GM08714 (cell line): ENCODE results near the gene GFOD1.

Experiments
- H3K4me3 ChIP-seq: fragments of 200-500 bp; sonication (Bioruptor generic); 2 replicates; pipeline ENCODE4 v1.5.1; 2014; ENCODE audit warnings: mild to moderate bottlenecking, low read length, inconsistent platforms
- ZNF274 ChIP-seq: IDR thresholded peaks from 2 replicates; pipeline ENCODE4 v1.6.1; 2012; ENCODE audit warnings: mild to moderate bottlenecking, low read depth, low read length

Gene GFOD1

DNA sequence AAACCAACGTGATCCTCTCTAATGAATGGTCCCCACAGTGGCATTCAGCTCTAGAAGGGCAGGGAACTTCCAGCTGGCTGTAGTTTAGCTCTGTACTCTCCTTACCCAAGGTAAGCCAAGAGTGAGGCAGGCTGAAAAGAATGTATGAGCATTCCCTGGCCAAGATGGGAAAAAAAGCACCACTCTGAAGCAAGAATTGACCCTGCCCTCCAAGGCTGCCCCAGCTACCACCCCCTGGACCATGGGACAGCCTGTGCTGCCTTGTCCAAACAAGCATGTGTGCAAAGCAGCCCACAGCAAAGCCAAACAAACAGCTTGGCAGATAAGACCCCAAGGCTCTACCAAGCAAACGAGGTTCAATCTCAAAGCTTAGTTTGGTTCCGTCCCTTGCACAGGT, 73.9 kb downstream of the GFOD1 start:
- TF ChIP-seq ZNF274, result no peak
- H3K4me3 ChIP-seq, result no peak overlapping the region

DNA sequence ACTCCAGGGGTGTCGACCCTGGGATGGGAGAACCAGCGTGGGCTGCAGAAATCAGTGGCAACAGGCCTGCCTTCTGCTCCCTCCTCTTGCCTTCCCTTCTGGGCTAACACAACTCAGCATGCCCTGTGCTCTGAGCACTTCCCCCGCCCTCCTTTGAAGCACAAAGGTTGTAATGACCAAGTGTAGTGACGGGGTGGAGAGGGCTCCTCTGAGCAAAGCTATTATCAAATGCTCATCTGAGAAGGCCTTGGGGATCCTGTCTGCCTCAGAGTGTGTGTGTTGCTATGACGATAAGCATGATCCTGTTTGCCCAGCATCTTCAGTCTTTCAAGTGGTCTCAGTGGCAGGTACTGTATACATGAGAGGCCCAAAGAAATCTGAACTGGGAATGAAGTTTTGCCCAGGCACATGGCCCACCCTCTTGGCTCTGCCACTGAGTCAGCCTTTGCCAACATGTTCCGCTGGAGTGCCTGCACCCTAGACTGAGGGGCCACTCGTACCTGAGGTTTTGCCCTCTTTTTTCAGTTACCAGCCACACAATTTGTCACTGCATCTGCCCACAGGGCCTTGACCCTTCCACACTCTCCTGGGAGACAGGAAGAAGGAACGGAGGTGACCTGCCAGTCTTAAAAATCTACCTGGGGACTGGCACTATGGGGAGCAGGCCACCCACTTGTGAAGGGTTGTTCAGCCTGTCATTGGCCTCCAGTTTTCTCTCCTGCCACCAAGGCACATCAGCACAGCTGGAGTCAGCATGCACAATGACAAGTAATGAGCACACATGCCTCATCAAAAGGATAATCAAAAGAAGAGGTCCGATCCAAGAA, 74.5 kb downstream of the GFOD1 start:
- H3K4me3 ChIP-seq, result no peak overlapping the region
- TF ChIP-seq ZNF274, result no peak

DNA sequence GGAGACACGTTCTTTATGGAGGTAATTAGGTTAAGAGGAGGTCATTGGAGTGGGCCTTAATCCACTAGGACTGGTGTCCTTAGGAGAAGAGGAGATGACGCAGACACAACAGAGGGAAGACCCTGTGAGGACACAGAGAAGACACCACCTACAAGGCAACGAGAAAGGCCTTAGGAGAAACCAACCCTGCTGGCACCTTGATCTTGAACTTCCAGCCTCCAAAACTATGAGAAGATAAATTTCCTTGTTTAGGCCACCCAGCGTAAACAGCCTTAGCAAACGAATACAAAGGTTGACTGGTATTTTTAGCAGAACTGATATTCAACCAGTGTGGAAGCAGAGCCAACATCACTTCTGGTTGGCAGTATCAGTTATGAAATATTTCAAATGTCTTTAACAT, 75.2 kb downstream of the GFOD1 start:
- TF ChIP-seq ZNF274, result no peak

DNA sequence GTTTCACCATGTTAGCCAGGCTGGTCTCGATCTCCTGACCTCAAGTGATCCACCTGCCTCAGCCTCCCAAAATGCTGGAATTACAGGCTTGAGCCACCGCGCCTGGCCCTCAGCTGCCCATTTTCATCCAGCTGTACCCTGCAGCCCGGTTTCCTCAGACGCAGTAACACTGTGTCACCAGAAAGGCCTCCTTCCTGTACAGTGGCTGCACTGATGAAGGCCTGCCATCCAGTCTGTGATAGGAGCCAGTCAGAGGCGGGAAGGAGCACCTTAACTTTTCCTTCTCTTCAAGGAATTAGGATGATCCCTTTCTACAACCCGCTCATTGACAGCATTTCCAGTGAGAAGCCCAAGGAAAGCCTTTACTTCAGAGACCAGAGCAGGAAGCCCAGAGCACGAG, 75.9 kb downstream of the GFOD1 start:
- TF ChIP-seq ZNF274, result no peak

More for the DNA sequence above, 75.2 kb downstream of the GFOD1 start:
- no peak overlapping the region for H3K4me3 ChIP-seq

DNA sequence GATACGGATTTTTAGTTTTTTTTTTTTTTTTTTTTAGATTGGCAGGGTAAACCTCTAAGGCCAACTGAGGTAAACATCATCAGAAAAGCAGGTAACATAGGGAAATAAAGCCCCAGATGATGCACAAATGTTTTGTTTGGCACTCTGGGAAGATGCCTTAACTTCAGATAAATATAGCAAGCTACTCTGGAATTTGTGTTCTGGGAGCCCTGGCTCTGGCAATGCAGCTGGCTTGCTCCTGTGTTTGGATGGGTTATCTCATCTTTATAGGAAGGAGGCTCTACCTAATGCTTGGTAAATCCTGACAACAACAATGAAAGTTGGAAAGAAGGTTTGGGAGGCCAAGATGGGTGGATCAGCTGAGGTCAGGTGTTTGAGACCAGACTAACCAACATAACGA, 77.4 kb downstream of the GFOD1 start:
- no peak for TF ChIP-seq ZNF274
- H3K4me3 ChIP-seq, result no peak overlapping the region

More for the DNA sequence above, 75.9 kb downstream of the GFOD1 start:
- no peak overlapping the region for H3K4me3 ChIP-seq

DNA sequence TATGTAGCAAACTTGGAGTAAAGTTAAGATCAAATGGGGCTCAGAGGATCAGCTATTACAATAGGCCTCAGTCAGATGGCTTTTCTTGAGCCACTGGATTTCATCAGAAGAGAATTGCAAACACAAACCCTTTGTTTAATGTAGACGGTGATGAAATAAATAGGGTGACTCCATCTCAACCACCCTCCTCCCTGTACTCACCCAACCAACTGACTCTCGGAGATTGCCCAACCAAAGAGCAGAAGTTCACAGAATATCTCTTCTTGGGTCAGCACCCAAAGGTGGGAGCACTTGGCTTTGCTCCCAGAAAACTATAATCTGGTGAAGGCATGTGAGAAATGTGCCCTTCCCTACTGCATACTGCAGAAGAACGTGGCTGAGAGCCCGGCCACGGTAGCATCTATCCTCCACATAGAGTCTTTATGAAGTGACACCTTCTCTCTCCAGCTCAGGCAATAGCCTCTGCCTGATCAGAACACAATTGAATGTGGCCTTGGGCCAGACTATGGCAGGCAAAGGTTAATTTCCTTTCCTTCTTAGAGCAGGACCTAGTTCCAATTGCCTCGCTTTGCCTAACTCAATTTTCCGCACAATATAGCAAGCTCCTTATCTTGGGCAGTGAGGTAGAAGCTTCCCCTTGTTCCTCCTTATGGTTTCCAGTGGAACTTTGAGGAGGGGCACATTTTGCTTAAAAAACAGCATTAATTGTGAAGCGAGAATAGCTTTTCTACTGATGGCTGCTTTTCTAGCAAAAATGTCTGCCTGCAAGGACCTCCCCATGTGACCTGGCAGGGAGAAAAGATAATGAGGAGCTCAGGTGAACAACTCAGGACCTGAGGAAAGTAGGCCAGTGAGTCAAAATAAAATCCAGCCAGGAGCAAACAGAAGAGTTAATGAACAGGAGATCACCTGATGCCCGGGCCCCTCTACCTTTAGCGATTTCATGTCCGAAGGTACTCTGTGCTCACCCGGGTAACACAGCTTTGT, 79.4 kb downstream of the GFOD1 start:
- no peak overlapping the region for H3K4me3 ChIP-seq
- no peak for TF ChIP-seq ZNF274

DNA sequence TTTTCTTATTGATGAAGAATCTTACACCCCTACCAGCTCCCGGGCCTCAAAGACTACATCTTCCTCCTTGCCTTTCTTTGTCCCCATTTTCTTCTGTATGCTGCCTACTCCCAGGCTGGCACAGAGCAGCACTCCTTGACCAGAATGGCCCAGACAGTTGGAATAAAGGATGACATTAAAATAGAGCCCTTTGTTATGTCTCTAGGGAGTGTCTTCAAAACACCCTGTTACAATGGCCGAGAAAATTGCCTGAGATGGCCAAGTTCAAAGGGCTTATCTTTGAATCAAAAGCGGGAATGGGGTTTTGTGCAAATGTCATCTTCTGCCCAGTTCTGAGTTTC, 80.1 kb downstream of the GFOD1 start:
- no peak overlapping the region for H3K4me3 ChIP-seq
- TF ChIP-seq ZNF274, result no peak

DNA sequence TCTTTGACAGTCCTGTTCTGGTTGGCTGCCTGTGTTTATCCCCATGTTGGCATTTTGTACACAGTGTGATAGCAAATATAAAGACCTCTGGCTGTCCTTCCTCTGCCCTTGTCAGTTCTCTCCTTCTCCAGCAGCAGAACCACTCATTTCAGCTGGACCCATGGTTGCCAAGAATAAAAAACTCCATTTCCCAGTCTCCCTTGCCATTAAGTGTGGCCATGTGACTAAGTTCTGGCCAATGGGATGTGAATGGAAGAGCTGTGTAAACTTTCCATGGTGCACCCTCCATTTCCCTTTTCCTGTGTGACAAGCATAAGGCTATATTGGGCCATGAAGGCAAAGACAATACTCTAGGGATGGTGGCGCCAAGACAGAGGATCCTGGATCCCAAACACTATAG, 80.6 kb downstream of the GFOD1 start:
- TF ChIP-seq ZNF274, result no peak

DNA sequence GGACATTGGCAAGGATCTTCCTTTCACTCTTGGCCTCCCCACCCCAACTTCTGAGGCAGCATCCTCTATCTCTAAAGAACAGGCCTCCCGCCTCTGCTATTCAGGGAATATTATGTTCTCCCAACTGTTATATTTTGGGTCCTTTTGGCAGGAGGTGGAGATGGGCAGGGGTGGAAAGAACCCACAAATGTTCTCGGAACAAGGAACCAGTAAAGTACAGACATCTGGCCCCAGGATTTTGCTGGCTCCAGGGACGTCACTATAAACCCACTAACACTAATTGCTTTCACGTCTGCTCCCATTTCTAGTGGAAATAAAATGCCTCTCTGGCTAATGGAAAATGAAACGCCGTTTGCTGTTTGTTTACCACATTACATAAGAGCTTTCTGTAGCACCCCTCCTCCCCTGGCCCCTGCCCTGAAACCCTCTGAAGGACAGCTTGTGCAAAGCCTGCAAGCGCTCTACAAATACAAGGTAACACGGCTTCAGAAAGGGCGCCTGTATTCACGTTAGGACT, 81.4 kb downstream of the GFOD1 start:
- TF ChIP-seq ZNF274, result no peak
- no peak overlapping the region for H3K4me3 ChIP-seq

More for the DNA sequence above, 80.6 kb downstream of the GFOD1 start:
- H3K4me3 ChIP-seq, result no peak overlapping the region

DNA sequence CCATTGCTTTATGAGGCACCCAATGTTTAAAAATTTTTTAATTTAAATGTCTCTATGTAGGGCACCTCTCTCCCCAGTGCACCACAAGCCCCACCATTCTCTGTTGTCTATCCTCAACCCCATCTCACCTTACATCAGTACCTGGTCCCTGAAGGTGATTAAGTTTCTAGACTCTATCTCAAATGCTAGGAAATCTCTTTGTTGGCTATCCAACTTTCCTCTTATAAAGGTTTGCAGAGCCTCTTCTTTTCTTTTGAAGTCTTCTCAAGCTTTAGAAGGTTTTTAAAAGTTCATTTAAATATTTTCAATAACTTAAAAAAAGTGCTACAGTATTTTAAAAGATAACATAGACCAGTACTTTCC, 82.5 kb downstream of the GFOD1 start:
- TF ChIP-seq ZNF274, result no peak
- H3K4me3 ChIP-seq, result no peak overlapping the region

DNA sequence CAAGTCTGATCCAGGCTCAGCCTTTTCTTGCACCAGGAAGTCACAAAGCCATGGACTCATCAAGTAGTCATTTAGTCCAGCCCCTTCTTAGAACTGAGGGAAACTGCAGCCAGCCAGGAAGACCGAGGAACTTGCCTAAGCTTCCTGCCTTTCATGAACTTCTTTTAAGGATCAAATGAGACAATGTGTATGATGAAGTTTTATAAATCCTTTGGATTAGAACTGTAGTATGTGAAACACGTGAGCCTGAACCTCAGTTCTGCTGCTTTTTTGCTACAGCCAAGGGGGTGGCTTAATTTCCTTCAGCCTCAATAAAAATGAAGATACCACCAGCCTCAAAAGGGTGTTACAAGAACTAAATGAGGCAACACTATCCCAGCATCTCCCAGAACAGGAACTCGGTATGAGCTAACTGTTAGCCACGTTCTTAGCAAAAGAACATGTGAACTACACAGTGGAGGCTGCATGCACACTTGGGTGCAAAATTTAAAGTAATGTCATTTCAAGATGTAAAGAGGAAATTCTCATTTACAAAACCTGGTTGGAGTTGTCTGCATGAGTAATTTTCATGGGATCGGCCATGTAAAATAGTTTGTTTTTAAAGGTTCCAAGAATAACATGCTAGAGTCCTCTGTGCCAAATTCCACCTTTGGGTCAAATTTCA, 83.0 kb downstream of the GFOD1 start:
- H3K4me3 ChIP-seq, result no peak overlapping the region
- no peak for TF ChIP-seq ZNF274

DNA sequence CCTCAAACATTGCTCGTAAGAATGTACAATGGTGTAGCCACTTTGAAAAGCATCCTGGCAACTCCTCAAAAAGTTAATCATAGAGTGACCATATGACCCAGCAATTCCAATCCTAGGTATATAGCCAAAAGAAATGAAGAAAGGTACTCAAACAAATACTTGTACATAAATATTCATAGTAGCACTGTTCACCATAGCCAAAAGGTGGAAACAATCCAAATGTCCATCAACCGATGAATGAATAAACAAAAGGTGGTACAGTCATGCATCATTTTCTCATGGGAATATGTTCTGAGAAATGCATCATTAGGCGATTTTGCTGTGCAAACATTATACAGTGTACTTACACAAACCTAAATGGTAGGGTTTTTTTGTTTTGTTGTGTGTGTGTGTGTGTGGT, 84.7 kb downstream of the GFOD1 start:
- no peak overlapping the region for H3K4me3 ChIP-seq
- no peak for TF ChIP-seq ZNF274

DNA sequence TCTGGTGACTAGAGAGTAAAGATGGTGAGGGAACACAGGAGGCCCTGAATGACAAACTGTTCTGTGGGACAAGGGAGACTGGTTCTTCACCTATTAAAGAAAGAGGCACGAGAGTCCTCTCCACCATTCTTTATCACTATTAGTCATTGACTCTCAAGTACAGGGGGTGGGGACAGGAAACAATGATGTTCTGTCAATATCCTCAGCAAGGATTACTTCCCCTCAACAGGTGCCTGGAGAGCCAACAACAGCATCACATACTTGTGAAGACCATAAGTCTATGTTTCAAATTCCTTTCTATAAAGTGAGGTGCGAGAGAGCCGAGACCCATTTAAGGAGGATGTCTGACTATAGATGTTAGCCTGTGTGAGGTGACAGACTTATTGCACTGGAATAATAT, 86.6 kb downstream of the GFOD1 start:
- no peak overlapping the region for H3K4me3 ChIP-seq

DNA sequence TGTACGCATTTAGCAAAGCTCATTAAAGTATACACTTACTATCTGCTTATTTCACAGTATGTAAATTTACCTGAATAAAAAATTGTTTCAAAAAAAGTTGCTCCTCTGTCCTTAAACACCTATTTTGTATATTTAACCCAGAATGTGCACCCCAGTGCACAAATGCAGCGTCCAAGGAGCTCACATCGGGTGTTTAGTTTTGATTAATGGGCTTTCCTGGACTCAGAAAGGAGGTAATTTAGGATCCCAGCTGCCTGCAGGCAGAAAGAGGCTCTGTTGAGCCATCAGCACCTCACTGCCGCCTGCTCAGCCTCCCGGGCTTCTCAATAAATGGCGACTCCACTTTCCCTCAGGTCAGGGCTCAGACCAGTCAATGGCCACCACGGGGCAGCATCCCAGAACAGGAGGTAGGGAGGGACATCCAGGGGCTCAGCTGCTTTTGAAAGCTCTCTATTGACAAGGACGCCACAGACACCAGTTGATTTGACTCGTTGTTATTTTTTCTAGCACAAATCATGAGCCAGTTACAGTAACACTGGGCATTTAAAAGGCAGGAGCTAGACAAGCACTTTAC, 88.9 kb downstream of the GFOD1 start:
- H3K4me3 ChIP-seq, result no peak overlapping the region
- TF ChIP-seq ZNF274, result no peak

More for the DNA sequence above, 86.6 kb downstream of the GFOD1 start:
- TF ChIP-seq ZNF274, result no peak
